Sigmoid colon (tissue), 3 donors: ENCODE measurements around the gene AGBL5.

ENCODE experiments used
- POLR2A ChIP-seq, 2 donors: fragments of 450-650 bp; IDR thresholded peaks; one replicate each; pipeline ENCODE4 v1.6.1; 2016; ENCODE audit warnings: antibody characterized with exemption in 2 of 2, mild to moderate bottlenecking in 2 of 2, moderate library complexity in 2 of 2
- TF ChIP-seq, protein P1 (sequence below), 4 experiments: fragments of 450-650 bp in 3 of 4; fragments of 200-600 bp in 1 of 4; IDR thresholded peaks; one replicate each; pipeline ENCODE4 v1.5.1; 2016 to 2019; ENCODE audit warnings: antibody characterized with exemption in 4 of 4, mild to moderate bottlenecking in 3 of 4, moderate library complexity in 2 of 4

DNA sequence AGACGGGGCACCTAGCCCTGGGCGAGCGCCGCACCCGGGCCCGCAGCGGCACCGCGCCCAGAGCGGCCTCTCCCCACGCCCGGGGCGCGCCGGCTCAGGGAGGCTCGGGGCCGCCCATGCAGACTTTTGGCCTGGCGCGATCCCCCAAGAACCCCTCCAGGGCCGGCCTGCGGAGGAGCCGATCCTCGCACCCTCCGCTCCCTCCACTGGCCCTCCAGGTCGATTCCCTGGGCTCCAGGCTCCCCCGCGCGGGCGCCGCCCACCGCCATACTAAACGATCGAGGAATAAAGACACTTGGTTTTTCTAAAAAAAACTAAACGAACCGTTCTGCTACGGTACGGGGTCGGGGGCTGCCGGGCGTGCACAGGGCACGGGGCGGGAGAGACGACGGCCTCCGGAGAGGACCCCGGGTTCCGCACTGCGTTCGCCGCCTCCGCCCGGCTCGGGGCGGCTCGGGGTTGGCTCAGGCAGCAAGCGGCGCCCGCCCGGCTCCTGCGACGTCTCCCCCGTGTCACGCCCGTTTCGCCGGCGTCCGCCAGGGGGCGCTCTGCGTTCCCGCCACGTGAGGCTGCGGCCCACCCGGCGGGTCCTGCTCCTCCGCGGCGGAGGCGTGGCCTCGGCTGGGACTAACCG, 34.7 kb downstream of the AGBL5 start:
- TF ChIP-seq, protein P1, sequence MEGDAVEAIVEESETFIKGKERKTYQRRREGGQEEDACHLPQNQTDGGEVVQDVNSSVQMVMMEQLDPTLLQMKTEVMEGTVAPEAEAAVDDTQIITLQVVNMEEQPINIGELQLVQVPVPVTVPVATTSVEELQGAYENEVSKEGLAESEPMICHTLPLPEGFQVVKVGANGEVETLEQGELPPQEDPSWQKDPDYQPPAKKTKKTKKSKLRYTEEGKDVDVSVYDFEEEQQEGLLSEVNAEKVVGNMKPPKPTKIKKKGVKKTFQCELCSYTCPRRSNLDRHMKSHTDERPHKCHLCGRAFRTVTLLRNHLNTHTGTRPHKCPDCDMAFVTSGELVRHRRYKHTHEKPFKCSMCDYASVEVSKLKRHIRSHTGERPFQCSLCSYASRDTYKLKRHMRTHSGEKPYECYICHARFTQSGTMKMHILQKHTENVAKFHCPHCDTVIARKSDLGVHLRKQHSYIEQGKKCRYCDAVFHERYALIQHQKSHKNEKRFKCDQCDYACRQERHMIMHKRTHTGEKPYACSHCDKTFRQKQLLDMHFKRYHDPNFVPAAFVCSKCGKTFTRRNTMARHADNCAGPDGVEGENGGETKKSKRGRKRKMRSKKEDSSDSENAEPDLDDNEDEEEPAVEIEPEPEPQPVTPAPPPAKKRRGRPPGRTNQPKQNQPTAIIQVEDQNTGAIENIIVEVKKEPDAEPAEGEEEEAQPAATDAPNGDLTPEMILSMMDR (IDR thresholded peaks at IDR 0.05): peak; percentile 47 to 88 (median 63)
- TF ChIP-seq POLR2A (IDR thresholded peaks at IDR 0.05): no peak
